HPDE6-E6E7 (cell line): ENCODE measurements around the gene PCSK2.
"Not testable (repeated sequence)": the region's sequence is repeated elsewhere in the genome, so short reads cannot be mapped to it uniquely, and the experiment has no call there.

ENCODE experiments used
- DNase-seq: peaks from one replicate; pipeline ENCODE4 v3.0.0; 2011; ENCODE audit warnings: missing footprints; ENCODE audit errors: extremely low spot score

The PCSK2 gene

DNA sequence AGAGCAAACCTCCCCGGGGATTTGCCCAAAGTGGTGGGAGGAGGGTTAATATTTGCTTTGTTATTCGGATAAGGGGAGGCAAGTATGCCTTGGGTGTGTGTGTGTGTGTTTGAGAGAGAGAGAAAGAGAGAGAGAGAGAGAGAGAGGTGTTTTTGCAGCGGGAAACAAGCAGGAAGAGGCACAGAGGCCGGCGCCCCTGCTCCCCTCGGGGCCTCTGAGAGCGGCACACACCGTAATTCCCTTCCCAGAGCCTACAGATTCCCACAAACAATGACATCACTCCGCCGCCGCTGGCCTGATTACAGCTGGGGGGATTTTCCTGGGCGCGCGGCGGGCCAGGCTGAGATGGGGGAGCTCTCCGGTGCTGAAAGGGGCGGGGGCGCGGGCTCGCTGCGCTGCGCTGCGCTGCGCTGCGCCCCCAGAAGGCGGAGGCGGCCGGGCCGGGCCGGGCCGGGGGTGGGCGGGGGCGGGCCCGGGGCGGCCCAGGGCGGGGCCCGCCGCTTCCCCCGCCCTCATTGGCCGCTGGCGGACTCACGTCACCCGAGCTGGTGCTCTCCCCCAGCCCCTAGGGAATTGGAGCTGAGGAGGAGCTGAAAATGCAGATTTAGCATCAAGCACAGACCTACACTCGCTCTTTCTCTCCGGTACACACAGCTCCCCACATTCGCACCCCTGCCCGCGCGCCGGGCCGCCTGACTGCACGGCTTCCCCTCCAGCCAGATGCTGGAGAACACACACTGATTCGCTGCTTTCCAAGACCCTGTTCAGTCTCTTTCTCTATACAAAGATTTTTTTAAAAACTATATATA lies at the start of gene PCSK2:
TSS of gene PCSK2 (plus strand) at position 631 of the 809 bp plus-strand sequence. CDS start 266 bp downstream, outside the sequence.
- DNase-seq, result no peak

DNA sequence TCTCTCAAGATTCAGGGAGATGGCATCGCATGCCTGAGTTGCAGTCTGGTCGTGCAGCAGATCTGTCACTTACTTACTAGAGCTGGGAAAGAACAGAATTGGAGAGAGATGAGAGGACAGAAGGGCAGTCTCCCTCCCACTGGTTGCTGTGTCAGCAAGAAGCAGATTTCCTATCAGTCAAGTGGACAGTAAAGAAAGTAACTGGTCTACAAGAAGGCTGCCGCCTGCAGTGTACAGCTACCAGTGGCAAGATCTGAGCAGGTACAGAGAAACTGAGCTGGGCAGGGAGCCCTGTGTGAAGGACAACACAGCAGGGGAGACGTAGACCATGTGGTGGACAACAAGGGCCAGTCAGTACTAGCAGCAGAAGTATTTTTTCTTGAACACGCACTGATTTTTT lies 49.5 kb upstream of the PCSK2 start:
- no peak for DNase-seq

DNA sequence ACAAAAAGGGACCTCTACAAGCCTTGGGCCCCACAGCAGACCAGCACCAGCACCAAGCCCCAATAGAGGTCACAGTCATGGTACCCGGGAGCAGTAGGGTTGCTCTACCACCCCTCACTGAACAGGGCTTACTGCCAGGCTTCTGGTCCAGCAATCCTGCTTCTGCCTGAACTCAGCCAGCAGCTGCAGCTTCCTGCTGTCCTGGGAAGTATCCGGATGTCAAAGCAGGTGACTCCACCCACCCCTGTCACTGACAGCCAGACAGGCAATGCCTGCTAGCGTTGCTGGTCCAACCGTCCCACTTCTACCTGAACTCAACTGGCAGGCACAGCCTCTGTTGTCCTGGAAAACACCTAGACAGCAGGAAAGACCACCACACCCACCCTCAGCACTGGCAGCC lies 47.0 kb upstream of the PCSK2 start:
- DNase-seq, result no peak

- DNase-seq, result no peak
Observed at GRCh38 chr20:17189976-17190695, 36.7 kb upstream of the PCSK2 start.

DNA sequence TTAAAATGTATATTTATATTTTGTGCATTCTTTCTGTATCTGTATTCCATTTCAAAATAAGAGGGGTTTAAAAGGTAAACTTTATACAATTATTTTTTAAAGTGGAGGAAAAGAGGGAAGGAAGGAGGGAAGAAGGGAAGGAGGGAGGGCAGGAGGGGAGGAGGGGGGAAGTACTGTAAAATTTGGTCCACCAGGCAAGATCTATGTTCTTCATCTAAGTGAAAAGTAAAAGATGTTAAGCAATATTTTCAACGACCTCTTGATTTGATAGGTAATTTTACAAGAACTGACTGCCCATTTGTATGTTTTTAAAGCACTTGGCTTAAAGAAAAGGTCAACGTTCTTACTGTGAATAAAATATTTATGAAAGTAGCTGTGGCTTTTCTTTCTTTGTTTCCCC lies 29.8 kb upstream of the PCSK2 start:
- no peak for DNase-seq

DNA sequence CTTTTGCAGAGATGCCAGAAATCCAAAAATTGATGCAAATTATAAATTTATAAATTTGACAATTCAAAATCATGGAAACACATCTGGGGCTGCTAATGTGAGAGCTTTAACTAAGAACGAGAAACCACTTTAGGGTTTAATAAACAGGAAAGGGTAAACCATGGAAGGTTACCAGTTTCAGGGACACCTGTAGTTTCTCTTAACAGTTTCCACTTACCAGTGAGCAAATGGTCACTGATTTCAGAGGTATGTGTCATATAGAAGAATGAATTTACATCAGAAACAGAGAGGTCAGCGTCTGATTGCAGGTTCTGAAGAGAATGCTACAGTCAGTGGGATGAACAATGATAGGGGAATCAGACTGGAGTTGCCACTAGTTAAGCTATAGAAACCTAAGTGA lies 24.8 kb upstream of the PCSK2 start:
- no peak for DNase-seq

DNA sequence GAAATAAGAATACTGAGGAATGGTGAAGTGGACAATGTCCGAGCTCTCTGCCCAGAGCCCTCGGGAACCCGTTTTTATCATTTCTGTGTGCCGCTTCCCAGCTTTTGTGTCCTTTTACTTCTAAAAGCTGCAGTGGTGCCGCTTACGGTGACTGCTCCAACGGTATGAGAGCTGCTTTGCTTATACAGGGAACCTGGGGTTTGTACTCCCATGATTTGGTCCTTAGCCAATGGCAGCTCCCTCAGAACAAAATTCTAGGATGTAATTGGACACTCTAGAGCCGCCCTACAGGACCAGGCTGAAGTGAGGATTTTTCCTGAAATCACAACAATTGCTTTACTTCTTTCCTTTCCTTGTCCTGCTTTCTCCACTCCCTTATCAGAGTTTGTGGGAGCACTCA lies 24.2 kb upstream of the PCSK2 start:
- DNase-seq, result no peak

GRCh38 chr20:17205084-17205813 lies 21.6 kb upstream of the PCSK2 start:
- no peak for DNase-seq

- no peak for DNase-seq
Observed at GRCh38 chr20:17210387-17210786, 16.5 kb upstream of the PCSK2 start.

GRCh38 chr20:17210983-17211382 lies 15.9 kb upstream of the PCSK2 start:
- DNase-seq, result peak; percentile 11

DNA sequence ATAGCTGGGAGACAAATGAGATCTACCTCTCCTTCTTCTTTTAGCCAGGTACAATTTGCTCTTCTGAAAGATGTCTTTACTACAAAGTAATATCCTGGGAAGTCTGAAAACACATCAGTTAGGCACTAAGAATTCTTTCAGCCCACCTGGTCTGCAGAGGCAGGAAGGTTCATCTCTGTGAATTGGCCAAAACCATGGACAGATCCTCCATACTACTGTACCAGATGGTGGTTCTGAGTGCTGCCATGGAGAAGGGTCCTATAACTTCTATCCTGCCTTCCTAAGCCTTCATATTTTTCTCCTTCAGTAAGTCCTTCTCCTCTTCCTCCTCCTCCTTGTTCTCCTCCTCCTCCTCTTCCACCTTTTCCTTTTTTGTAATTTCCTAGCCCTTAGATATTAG lies 11.7 kb upstream of the PCSK2 start:
- DNase-seq, result no peak

- DNase-seq, result not testable (repeated sequence)
Observed at GRCh38 chr20:17219856-17220255, 7.0 kb upstream of the PCSK2 start.

GRCh38 chr20:17223553-17223952 lies 3.3 kb upstream of the PCSK2 start:
- no peak for DNase-seq

DNA sequence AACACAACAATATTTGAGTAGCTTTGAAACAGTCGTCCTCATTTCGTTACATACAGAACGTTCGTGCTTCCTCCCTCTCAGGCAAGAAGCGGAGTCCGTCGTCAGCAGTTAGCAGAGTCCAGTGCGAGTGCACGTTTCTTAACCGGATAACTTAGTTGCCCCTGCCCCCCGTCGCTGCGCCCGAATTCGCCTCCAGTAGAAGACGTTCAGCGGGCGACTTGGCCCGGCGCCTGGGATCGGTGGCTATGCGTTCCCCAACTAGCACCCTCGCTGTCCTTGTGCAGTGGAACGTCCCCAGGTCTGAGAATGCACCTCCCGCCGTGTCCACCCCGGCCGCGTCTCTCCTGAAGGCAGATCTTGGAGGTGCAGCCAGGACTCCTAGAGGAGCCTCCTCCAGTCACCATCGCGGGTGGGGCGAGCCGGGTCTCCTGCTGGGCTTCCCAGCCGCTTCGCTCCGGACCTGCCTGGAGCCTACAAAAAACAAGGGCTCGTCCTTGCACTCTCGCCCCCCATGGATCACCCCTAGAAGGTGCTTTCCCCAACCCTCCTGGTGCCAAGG lies 910 bp upstream of the PCSK2 start:
- DNase-seq, result no peak

GRCh38 chr20:17227219-17227575 lies 357 bp downstream of the PCSK2 start:
- no peak for DNase-seq

DNA sequence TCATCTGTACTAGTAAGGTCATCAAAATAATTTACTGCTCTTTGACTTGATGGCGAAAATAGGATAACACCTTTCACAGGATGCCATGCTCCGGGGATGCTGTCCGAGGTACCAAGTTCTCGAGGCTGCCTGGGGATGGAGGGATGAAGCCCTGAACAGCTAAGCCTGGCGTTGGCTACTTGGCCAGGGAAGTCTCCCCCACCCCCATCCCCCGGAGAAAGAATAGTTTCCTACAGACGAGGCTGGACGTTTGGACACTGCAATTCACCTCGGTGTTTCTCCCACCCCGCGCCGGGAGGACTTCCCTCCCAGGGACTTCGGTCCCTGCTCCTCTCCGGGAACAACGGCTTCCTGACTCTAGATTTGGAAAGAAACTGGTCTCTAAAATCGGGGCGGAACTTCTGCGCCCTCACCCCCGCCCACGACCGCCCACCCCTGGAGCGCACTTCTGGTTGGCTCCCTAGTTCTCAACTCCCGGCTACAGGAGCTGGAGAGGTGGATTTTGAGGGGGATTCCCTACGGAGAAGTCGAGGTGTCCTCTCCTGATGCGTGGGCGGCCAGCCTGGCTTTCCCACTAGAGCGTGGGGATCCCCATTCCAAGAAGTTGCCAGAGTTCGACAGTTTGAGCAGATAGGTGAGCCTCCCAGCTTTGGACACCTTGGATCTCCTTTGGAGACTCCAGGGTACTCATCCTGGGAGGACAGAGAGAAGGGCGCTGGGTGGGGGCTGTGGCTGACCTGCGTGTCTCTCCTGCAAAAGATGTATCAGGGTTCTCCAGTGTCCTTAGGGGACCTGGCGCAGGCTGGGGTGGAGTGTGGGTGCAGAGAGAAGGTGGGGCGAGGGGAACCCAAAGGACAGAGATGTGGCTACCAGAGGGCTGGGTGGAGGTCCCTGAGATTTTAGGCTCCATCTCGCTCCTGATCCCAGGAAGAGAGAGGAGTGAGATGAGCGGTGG lies 1.1 kb downstream of the PCSK2 start:
- DNase-seq, result no peak

DNA sequence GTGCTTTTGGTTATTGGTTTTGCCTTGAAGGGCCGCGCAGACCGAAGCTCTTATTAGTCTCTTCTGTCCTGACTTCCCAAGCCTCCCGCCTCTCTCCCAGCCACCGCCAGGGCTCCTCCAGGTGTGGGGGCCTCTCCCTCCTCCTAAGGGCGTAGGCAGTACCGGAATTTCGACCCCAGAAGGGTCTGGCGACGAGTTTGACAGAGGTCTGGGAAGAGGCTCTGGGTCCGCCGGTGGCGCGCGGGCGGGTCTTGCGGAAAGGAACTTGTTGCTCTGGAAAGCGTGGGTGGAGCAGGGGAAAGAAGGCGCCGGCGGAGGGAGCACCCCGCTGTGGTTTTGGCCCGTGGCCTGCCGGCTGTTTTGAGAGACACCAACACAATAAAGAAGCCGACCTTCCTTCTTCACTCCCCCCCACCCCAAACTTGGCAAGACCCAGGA lies 1.8 kb downstream of the PCSK2 start:
- DNase-seq, result no peak

DNA sequence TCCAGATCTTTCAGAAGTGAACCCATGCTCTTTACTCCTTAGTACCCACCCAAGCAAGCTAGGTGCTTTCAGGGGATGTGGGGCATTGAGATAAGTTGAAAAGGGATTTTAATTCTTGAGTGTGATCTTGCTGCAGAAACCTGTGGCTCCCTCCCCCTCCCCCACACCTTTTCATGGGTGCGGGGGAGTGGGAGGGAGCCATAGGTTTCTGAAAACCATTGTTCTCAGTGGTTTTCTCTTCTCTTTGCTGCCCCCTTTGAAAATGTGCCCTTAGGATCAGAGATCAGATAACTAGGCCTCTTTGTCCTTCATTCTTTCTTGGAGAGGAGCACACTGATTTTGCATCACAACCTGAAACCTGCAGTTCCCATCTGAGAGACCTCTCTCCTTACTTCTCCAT lies 2.4 kb downstream of the PCSK2 start:
- no peak for DNase-seq

DNA sequence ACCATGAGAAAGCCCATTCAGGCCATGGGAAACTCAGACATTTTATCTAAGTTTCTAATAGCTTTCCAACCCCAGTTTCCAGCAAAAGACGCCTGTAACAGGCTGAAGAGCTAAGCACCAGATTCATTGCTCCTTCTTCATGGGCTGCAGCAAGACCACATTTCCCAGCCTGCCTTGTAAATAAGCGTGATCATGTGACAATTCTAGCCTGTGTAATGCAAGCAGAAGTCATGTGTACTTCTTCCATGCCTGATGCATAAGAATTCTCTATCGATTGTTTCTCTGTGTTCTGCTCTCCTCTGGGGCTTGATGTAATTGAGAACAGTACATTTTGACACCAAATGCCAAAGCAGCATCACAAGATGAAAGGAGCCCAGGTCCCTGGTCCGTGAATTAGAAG lies 6.8 kb downstream of the PCSK2 start:
- DNase-seq, result no peak

GRCh38 chr20:17236766-17237165 lies 9.9 kb downstream of the PCSK2 start:
- no peak for DNase-seq

GRCh38 chr20:17248224-17248623 lies 21.4 kb downstream of the PCSK2 start:
- DNase-seq, result no peak
